ENCODE results near the gene TCF3. TPM values are rescaled to one million over a fixed set of nuclear protein-coding genes. Genes with fewer than 3 reads are reported as not detected.

The TCF3 gene
- total and polyA plus RNA-seq, 2 experiments from 2014 or later, result 18.3 to 58.9 TPM

DNA sequence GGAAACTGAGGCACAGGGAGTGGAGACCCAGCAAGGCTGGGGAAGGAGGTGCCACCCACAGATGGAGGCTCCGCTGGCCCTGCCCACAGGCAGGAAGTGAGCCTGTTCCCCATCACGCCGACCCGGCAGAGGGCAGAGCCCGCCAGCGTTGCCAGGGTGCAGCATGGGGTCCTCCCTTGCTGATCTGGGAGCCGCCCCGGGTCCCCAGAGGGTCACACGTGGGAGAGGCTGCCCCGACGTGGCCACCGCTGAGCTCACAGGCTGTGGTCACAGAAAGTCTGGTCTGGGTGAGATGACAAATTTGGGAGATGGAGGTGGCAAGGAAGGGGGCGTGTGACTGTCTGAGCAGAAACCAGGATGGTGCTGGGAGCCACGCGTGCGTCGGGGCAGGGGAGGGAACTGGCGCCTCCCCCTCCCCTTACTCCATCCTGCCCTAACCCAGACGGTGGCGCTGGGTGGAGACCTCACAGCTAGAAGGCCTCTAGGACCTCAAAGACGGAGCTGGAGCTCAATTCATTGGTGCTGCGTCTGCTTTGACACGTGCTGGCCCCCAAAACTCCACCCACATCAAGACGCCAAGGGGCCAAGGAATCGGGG lies 92.0 kb downstream of the TCF3 start:
- in situ Hi-C loops (cut with MboI), result no loop called here
- Histone ChIP-seq H3K9me2 (ENCODE audit: insufficient read depth) (no peaks in the 10 kb centered on the region), H3K4me2 (ENCODE audit: unreplicated experiment) (no peak overlapping the region), H4K20me1 (ENCODE audit: insufficient read depth) (no peaks in the 10 kb centered on the region), H3K27ac (no peak overlapping the region), H3K9ac (no peak overlapping the region), H3K4me1 (ENCODE audit: insufficient read depth) (no peaks in the 10 kb centered on the region), H3K4me3 (no peak overlapping the region), H3F3A (ENCODE audit: insufficient read depth) (no peaks in the 10 kb centered on the region; the same call in 1 of the 2 replicates), H3K9me3 (ENCODE audit: low read depth) (no peaks in the 10 kb centered on the region), H3K36me3 (ENCODE audit: low read depth) (no peaks in the 10 kb centered on the region), H2AFZ (no peak overlapping the region), H3K27me3 (replicated peaks; ENCODE audit: insufficient read depth) (no peaks in the 10 kb centered on the region), H3K79me2 (ENCODE audit: insufficient read depth) (peaks cover 65% of the 10 kb centered on the region)
- 55 to 57% methylated on average over 25 of the region's 25 CpGs for WGBS, 2 experiments (ENCODE audit: low coverage in 1 of 2, low lambda C conversion rate in 2 of 2, missing lambda C conversion rate in 2 of 2)
- no peak for DNase-seq
- TF ChIP-seq EZH2 (IDR thresholded peaks at IDR 0.05; ENCODE audit: insufficient read depth, poor library complexity, severe bottlenecking), result no peak
- TF ChIP-seq EZH2phosphoT487 (IDR thresholded peaks at IDR 0.05; ENCODE audit: insufficient read depth, low read depth), result no peak

Small RNA genes lying within 50 kb of the gene (small RNA-seq; reads per million reads assigned to genes)
- gene AC005943.2 (ENCODE audit: low read depth, low replicate concordance) (not detected), gene RN7SL477P (ENCODE audit: low read depth, low replicate concordance) (not detected), gene RNU6-1223P (ENCODE audit: low read depth, low replicate concordance) (not detected)

Other genes starting within 250 kb of the TCF3 start
- gene DAZAP1, start 245.0 kb downstream of the TCF3 start, total RNA-seq (2014; rRNA removed; shearing (Covaris generic)), result 56.6 and 59.4 TPM in 2 replicates
- gene DAZAP1, start 245.0 kb downstream of the TCF3 start, polyA plus RNA-seq (2016; fragmentation: Nextera tagmentation; extraction: Ambion mirVana), result 11.0 and 12.8 TPM in 2 replicates
- 1,256 and 1,289 TPM in 2 replicates for gene RPS15, start 214.2 kb downstream of the TCF3 start, total RNA-seq (2014; rRNA removed; shearing (Covaris generic))
- gene RPS15, start 214.2 kb downstream of the TCF3 start, polyA plus RNA-seq (2016; fragmentation: Nextera tagmentation; extraction: Ambion mirVana), result 921 and 947 TPM in 2 replicates
- 0.11 TPM in 1 of 2 replicates, not detected in the other for gene APC2, start 202.5 kb downstream of the TCF3 start, total RNA-seq (2014; rRNA removed; shearing (Covaris generic))
- gene APC2, start 202.5 kb downstream of the TCF3 start, polyA plus RNA-seq (2016; fragmentation: Nextera tagmentation; extraction: Ambion mirVana), result 0.10 and 0.11 TPM in 2 replicates
- gene C19orf25, start 173.4 kb downstream of the TCF3 start, total RNA-seq (2014; rRNA removed; shearing (Covaris generic)), result 35.9 and 40.2 TPM in 2 replicates
- 33.2 and 34.7 TPM in 2 replicates for gene C19orf25, start 173.4 kb downstream of the TCF3 start, polyA plus RNA-seq (2016; fragmentation: Nextera tagmentation; extraction: Ambion mirVana)
- 0.13 and 0.76 TPM in 2 replicates for gene PCSK4, start 162.3 kb downstream of the TCF3 start, total RNA-seq (2014; rRNA removed; shearing (Covaris generic))
- 0.28 and 0.43 TPM in 2 replicates for gene PCSK4, start 162.3 kb downstream of the TCF3 start, polyA plus RNA-seq (2016; fragmentation: Nextera tagmentation; extraction: Ambion mirVana)
- 2.9 and 3.0 TPM in 2 replicates for gene REEP6, start 161.4 kb downstream of the TCF3 start, total RNA-seq (2014; rRNA removed; shearing (Covaris generic))
- gene REEP6, start 161.4 kb downstream of the TCF3 start, polyA plus RNA-seq (2016; fragmentation: Nextera tagmentation; extraction: Ambion mirVana), result 4.0 and 4.3 TPM in 2 replicates
- gene ADAMTSL5, start 139.6 kb downstream of the TCF3 start, total RNA-seq (2014; rRNA removed; shearing (Covaris generic)), result 21.1 and 31.7 TPM in 2 replicates
- gene ADAMTSL5, start 139.6 kb downstream of the TCF3 start, polyA plus RNA-seq (2016; fragmentation: Nextera tagmentation; extraction: Ambion mirVana), result 19.3 and 23.3 TPM in 2 replicates
- gene PLK5, start 128.5 kb downstream of the TCF3 start, total RNA-seq (2014; rRNA removed; shearing (Covaris generic)), result not detected in 2 replicates
- gene PLK5, start 128.5 kb downstream of the TCF3 start, polyA plus RNA-seq (2016; fragmentation: Nextera tagmentation; extraction: Ambion mirVana), result not detected in 2 replicates
- 50.3 and 50.6 TPM in 2 replicates for gene MEX3D, start 84.3 kb downstream of the TCF3 start, total RNA-seq (2014; rRNA removed; shearing (Covaris generic))
- gene MEX3D, start 84.3 kb downstream of the TCF3 start, polyA plus RNA-seq (2016; fragmentation: Nextera tagmentation; extraction: Ambion mirVana), result 2.6 and 3.0 TPM in 2 replicates
- 134 and 153 TPM in 2 replicates for gene MBD3, start 59.8 kb downstream of the TCF3 start, total RNA-seq (2014; rRNA removed; shearing (Covaris generic))
- 24.5 and 26.4 TPM in 2 replicates for gene MBD3, start 59.8 kb downstream of the TCF3 start, polyA plus RNA-seq (2016; fragmentation: Nextera tagmentation; extraction: Ambion mirVana)
- 49.3 and 53.0 TPM in 2 replicates for gene UQCR11, start 47.2 kb downstream of the TCF3 start, total RNA-seq (2014; rRNA removed; shearing (Covaris generic))
- gene UQCR11, start 47.2 kb downstream of the TCF3 start, polyA plus RNA-seq (2016; fragmentation: Nextera tagmentation; extraction: Ambion mirVana), result 669 and 684 TPM in 2 replicates
- gene ONECUT3, start 100.9 kb upstream of the TCF3 start, total RNA-seq (2014; rRNA removed; shearing (Covaris generic)), result not detected in 2 replicates
- not detected in 2 replicates for gene ONECUT3, start 100.9 kb upstream of the TCF3 start, polyA plus RNA-seq (2016; fragmentation: Nextera tagmentation; extraction: Ambion mirVana)
- gene ATP8B3, start 159.7 kb upstream of the TCF3 start, total RNA-seq (2014; rRNA removed; shearing (Covaris generic)), result 0.32 and 2.5 TPM in 2 replicates
- gene ATP8B3, start 159.7 kb upstream of the TCF3 start, polyA plus RNA-seq (2016; fragmentation: Nextera tagmentation; extraction: Ambion mirVana), result 1.8 and 1.9 TPM in 2 replicates
- 4.2 and 5.2 TPM in 2 replicates for gene REXO1, start 195.9 kb upstream of the TCF3 start, total RNA-seq (2014; rRNA removed; shearing (Covaris generic))
- gene REXO1, start 195.9 kb upstream of the TCF3 start, polyA plus RNA-seq (2016; fragmentation: Nextera tagmentation; extraction: Ambion mirVana), result 4.2 and 4.9 TPM in 2 replicates
- 8.9 and 11.0 TPM in 2 replicates for gene KLF16, start 211.0 kb upstream of the TCF3 start, total RNA-seq (2014; rRNA removed; shearing (Covaris generic))
- gene KLF16, start 211.0 kb upstream of the TCF3 start, polyA plus RNA-seq (2016; fragmentation: Nextera tagmentation; extraction: Ambion mirVana), result 4.2 and 4.6 TPM in 2 replicates
- gene ABHD17A, start 232.9 kb upstream of the TCF3 start, total RNA-seq (2014; rRNA removed; shearing (Covaris generic)), result 147 and 157 TPM in 2 replicates
- gene ABHD17A, start 232.9 kb upstream of the TCF3 start, polyA plus RNA-seq (2016; fragmentation: Nextera tagmentation; extraction: Ambion mirVana), result 37.6 and 39.4 TPM in 2 replicates